Epithelial cell of proximal tubule (primary cell): ENCODE results near the gene ANKRD17. TPM values are rescaled to one million over a fixed set of nuclear protein-coding genes. Genes with fewer than 3 reads are reported as not detected.

Experiments
- DNase-seq: peaks from one replicate; pipeline ENCODE4 v3.0.0-alpha.2; 2011; ENCODE audit warnings: low read depth
- H3K4me3 ChIP-seq: 2 replicates; pipeline ENCODE4 v1.5.1; 2011; ENCODE audit warnings: low read depth, mild to moderate bottlenecking, low read length
- total RNA-seq: library from RNA; depleted of rRNA; stranded (reverse); fragments of >200 nt; gene quantifications from 2 replicates; pipeline ENCODE4 v1.2.3, GENCODE V29; 2015
- TF ChIP-seq, protein P1 (sequence below): conservative IDR thresholded peaks from 2 replicates; pipeline ENCODE4 v1.5.1; 2012; ENCODE audit warnings: low read depth, mild to moderate bottlenecking, low read length

Gene ANKRD17
- total RNA-seq, 1 donor from 2014 or later, result 25.4 TPM

DNA sequence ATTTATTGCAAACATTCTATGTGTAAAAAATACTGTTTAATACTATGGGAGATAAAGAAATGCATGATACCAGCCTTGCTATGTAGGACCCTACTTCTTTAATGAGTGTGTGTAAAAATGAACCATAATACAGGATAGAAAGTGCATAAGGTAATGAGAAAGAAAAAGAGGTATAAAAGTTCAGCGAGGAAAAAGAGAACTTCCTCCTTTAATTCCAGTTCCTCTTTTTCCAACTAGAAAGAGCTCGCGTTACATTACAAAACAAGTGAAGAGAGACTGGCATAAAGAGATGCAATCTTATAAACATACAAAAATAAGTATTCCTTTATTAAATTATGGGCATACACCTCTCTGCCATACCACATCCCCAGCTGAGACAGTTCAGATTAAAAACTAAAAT, 77.4 kb downstream of the ANKRD17 start:
- TF ChIP-seq, protein P1, sequence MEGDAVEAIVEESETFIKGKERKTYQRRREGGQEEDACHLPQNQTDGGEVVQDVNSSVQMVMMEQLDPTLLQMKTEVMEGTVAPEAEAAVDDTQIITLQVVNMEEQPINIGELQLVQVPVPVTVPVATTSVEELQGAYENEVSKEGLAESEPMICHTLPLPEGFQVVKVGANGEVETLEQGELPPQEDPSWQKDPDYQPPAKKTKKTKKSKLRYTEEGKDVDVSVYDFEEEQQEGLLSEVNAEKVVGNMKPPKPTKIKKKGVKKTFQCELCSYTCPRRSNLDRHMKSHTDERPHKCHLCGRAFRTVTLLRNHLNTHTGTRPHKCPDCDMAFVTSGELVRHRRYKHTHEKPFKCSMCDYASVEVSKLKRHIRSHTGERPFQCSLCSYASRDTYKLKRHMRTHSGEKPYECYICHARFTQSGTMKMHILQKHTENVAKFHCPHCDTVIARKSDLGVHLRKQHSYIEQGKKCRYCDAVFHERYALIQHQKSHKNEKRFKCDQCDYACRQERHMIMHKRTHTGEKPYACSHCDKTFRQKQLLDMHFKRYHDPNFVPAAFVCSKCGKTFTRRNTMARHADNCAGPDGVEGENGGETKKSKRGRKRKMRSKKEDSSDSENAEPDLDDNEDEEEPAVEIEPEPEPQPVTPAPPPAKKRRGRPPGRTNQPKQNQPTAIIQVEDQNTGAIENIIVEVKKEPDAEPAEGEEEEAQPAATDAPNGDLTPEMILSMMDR, result no peak
- DNase-seq, result no peak
- no peak overlapping the region for H3K4me3 ChIP-seq

DNA sequence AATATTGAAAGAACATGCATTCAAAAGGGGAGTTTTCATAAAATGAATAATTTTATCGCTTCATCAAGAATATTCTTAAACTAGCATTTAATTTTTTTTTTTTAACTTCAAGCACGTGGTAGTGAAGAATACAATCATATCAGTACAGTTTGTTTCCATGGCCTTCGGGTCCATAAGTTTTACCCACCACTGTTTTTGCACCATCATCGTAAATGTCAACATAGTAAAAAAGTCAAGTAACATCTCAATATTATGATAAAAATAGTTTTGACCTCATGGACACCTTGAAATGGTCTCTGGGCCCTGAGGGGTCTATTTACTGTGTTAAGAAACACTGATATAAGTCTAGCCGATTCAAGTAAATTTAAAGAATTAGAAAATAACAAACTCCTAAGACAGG, 80.2 kb downstream of the ANKRD17 start:
- TF ChIP-seq, protein P1, result no peak
- no peak for DNase-seq
- no peak overlapping the region for H3K4me3 ChIP-seq

DNA sequence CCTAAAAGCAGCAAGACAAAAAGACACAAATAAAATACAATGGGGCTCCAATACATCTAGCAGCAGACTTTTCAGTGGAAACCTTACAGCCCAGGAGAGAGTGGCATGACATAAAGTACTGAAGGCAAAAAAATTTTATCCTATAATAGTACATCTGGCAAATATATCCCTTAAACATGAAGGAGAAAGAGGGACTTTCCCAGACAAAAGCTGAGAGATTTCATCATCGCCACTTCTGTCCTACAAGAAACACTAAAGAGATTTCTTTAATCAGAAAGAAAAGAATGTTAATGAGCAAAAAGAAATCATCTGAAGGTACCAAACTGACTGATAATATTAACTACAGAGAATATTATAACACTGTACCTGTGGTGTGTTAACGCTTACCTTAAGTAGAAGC, 86.4 kb downstream of the ANKRD17 start:
- no peak for DNase-seq
- TF ChIP-seq, protein P1, result no peak
- H3K4me3 ChIP-seq, result no peak overlapping the region

DNA sequence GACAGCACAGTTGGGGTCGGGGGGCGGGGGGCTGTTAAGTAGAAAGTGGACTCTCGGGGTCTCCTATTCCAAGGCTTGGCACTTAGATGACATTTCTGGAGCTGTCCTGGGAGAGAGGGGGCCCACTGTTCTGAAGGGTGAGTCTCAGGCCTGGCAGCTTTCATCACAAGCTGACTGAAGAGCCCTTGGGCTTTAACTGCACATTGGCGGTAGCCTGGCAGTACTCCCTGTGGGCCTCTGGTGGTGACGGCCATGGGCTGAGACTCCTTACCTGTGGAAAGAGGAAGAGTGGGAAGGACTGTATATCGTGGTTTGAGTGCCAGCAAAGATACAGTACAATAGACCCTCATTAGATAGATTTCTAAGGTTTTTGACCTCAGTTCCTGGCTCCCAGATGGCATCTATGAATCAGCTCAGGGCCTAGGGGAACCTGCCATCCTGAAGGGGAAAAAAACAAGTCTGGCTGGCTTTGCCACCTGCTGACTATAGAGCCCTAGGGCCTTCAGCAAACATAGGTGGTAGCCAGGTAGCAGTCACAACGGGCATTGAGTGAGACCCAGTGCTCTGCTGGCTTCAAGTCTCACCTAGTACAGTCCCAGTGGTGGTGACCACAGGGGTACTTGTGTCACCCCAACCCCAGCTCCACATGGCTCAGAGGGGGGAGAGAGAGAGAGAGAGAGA, 87.9 kb downstream of the ANKRD17 start:
- H3K4me3 ChIP-seq, result no peak overlapping the region
- TF ChIP-seq, protein P1, result no peak
- DNase-seq, result no peak

DNA sequence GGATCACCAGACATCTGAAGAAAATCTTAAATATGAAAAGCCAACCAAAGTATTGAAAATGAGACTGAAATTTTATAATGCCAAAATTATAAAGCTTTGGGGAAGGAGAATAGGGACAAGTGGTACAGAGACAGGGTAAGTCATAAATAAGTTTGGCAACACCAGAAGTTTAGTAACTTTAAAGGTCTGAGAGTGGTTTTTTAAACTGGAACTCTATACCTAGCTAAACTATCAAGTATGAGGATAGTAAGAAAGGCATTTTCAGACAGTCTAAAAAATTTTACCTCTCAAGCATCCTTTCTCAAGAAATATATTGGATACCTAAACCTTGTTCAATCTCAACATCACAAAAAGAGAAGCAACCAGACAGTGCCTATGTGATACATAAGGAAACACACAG, 92.4 kb downstream of the ANKRD17 start:
- TF ChIP-seq, protein P1, result no peak
- H3K4me3 ChIP-seq, result no peak overlapping the region
- no peak for DNase-seq

DNA sequence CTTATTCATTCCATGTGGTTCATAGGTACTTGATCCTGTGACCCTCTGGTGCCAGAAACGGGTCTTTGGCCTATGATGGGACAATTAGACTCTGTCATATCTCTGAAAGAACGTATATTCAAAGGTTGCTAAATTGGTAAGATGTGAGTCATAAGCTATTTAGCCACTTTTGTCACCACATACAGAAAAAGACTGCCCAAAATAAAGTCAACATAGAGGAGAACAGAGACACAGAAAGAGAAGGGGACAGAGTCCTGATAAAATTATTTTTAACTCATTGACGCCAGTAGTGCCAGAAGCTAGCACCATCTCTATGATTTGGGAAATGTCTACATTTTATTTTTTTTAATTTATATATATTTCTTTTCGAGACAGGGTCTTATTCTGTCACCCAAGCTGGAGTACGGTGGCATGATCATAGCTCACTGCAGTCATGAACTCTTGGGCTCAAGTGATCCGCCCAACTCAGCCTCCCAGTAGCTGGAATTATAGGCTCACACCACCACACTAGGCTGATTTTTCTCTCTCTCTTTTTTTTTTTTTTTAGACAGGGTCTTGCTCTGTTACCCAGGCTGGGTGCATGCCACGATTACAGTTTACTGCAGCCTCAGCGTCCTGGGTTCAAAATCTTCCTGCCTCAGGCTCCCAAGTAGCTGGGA, 96.9 kb downstream of the ANKRD17 start:
- H3K4me3 ChIP-seq, result no peak overlapping the region
- DNase-seq, result no peak
- TF ChIP-seq, protein P1, result no peak

DNA sequence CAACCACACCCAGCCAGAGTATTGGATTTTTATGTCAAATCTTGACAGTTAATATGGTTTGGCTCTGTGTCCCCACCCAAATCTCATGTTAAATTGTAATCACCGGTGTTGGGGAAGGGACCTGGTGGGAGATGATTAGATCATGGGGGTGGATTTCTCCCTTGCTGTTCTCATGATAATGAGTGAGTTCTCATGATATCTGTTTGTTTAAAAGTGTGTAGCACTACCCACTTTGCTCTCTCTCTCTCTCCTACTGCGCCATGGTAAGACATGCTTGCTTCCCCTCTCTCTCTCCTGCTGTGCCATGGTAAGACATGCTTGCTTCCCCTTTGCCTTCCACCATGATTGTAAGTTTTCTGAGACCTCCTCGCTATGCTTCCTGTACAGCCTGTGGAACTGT, 102.2 kb downstream of the ANKRD17 start:
- no peak for DNase-seq
- H3K4me3 ChIP-seq, result no peak overlapping the region
- TF ChIP-seq, protein P1, result no peak
